HG03135 (cell line): ENCODE results near the gene KAZALD1.

Experiments
- ATAC-seq: cut with Tn5 transposase; IDR thresholded peaks from one replicate; pipeline ENCODE4 v1.9.1; 2021; ENCODE audit warnings: mild to moderate bottlenecking, moderate library complexity; ENCODE audit not compliant: unreplicated experiment

Gene KAZALD1

DNA sequence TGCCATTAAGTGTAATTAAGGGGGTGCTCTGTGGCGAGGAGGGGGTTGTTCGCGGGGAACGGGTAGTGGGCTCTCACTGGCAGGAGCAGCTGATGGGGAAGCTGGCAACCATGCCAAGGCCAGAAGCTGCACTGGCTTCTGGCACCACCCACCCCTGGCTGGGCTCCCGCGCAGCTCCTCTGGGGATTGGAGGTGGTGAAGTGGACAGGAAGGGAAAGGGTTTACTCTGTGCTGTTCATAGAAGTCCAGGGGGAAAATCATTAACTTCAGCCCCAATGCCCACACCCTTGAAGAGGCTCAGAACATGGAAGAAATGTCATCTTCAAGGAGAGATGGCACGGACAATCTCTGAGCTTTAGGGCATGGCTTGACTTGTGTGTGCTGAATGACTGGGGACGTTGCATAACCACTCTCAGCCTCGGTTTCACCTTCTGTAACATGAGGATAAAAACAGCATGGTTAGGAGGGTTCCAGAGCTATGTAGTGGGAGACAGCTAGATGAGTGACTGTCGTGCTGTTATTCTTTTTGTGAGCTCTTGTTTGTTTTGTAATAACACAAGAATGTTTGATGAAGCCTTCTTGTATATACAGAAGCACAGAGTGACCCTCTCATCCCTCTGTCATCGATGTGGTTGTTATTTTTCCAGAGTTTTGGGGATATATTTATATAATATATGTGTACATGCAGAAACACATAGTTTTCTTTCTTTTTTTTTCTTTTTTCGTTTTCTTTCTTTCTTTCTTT is 29.9 kb downstream of the KAZALD1 start:
- no peak for ATAC-seq

DNA sequence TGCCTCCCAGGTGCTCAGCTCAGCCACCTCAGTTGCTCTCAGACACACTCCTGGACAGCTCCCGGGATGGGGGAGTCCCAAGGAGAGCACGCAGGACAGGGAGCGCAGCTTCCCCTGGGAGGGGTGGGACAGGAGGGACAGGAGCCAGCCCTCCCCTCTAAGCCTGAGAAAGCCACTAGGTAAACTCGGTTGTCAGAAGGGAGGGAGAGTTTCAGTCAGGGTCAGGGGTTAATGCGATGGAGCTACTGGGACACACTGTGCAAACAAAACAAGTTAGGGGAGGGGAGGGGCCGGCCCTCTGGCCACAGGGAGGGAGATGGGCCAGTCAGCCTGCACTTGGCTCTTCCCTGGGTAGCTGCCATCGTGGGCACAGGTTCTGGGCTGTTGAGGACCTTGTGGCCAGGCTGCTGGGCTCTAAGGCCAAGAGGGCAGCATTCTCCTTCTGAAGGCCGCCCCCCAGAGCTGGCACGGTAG is 31.1 kb downstream of the KAZALD1 start:
- no peak for ATAC-seq

DNA sequence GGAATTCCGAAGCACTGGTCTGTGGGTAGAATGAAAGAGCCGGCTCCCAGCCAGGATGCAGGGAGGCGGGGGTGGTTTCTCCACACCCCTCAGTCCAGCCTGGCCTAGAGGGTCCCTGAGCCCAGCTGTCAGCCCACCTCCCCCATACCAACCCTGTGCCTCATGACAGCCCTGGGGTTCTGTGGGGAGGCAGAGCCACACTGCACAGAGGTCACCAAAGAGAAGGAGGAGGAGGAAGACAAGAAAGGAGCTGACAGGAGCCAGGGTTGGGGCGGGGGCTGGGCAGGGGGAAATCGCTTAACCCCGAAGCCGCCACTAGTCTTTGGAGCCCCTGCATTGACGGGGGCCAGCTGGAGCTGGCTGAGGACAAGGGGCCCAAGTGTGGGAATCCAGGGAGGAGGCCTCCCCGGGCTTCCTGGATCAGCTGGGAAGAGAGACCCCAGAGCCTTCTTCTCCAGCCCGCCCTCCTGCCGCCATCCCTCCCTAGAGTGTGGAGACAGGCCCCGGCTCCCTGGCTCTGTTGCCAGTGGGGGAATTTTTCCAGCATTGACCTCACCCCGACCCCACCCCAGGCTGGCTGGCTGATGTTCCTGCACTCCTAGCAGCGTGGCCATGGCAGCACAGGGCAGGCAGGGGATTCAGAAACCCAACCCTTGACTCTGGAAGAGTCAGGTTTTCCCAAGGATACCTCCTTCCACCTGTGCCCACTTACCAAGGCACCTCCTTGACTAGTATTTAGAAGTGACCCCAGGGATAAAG is 32.5 kb downstream of the KAZALD1 start:
- no peak for ATAC-seq

DNA sequence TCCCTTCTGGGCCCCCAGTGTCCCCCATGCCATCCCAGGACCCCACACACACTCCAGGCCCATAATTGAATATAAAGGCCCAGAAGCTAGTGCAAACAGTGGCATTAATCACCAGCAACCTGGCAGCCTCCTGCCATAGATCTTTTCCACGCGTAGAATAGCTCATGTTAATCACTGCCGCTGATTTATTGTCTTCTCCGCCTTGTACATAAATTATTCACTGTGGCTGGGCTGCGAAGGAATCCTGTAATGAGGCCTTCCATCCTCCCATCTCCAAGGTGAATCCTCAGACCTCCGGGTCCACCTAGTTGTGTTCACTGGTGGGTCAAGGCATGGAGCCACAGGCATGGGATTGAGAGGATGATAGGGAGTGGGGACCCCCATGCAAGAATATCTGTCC is 33.2 kb downstream of the KAZALD1 start:
- no peak for ATAC-seq

DNA sequence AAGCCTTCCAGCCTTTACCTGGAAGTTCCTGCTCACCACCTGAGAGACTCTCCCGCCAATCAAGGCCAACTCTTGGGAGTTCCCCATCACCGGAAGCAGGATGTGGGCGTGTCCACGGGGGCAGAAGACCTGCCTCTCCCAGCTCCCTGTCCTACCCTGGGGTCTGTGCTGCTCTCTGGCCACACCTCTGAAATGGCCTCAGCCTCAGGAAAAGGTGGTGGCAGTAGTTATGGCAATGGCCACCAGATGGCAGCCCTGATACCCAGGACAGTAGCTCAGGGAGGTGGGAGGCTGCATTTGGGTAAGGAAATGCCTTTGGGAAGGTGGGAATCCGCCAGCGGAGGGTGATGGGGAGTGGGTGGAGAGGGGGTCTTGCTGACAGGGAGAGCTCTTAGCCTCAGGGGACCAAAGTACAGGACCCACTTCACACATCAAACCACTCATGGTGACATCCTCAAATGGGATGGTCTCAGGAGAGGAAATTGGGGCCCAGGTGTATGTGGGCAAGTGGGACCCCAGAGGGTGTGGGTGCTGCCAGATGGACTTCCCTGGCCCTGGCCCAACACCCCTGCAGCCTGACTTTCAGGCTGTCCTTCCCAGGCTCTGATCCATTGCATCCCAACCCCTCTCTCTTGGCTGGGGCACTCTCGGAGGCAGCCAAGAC is 33.9 kb downstream of the KAZALD1 start:
- ATAC-seq: peak; percentile 71

DNA sequence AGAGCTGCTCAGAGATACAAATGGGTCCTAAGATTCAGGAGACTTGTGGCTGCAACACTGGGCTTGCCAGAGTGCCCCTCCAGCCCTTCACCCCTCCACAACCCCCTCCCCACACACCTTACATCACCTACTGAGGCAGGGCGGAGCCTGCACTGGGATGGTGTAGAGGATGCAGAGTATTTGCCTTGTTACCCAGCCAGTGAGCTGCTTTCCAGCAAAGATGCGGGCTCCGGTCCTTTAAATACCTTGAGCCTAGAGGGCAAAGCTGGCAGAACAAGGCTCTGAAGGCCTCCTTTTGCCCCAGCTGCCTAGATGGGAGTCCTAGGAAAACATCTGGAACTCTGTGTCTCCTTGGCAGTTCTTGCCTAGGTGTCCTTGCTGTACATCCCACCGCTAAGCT is 34.6 kb downstream of the KAZALD1 start:
- ATAC-seq: no peak

DNA sequence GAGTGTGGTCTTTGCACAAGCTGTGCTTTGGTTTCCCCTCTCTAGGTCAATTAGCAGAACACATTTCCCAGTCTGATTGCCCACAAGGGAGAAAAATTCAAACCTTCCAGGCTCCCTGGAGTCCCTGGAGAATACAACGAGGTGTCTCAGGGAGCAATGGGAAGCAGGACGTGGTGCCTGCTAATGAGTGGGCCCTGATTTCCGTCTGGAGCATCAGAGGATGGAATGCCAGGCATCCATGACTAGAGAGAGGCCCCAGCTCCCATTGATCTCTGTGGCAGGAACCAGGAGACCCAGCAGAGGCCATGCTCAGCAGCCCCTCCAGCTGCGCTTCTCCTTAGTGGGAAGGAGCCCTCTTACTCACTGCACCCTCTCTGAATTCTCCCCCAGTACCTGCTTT is 36.1 kb downstream of the KAZALD1 start:
- no peak for ATAC-seq

DNA sequence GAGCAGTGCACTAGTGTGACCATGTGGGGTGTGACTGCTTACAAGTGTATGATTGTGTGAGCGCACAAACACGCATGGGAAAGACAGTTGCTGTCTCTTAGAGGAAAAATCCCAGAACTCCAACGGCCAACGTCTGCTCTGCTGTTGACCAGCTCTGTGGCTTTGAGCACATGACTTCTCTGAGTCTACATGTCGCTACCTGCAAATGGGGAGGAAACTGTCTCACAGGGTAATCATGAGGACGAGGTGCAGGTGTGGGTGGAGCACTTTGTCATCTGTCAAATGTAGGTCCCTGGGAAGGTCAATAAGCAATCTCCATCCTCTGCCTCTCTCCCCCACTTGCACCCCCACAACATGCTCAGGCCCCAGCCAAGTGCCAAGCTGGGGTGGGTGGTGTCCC is 38.1 kb downstream of the KAZALD1 start:
- ATAC-seq: no peak

DNA sequence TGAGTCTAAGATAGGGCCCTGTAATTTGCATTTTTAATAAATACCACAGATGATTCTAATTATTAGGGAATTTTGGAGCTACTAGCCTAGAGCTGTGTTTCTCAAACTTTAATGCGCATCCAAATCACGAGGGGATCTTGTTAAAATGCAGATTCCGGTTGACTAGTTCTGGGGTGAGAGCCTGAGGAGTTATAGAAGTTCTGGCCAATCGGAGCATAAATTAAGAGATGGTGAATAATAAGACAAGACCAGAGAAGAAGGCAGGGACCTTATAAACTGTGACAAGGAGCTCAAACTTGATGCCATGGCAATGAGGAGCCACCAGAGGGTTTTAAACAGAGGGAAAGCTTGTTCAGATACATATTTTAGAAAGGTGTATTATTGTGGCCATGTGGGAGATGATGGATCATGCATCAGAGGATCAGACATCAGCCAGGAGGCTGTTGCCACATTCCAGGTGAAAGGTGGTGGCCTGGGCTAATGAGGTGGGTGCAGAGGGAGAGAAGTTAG is 39.6 kb downstream of the KAZALD1 start:
- ATAC-seq: no peak

DNA sequence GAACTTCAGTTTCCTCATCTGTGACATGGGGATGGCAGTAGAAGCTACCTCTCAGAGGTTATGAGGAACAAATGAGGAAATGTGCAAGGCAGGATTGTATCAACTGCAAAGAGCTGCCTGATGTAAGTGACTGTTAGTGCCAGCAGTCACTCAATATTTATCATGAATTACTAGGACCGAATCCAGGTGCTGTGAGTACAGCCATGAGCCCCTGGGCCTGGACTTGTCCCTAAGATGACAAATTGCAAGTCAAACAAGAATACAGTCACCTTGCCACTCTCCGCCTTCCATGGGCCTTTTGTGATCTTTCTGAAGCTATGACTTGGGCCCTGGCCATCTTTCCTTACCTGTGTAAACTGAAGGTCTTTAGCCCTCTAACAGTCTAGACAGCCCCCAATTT is 41.6 kb downstream of the KAZALD1 start:
- ATAC-seq: no peak

DNA sequence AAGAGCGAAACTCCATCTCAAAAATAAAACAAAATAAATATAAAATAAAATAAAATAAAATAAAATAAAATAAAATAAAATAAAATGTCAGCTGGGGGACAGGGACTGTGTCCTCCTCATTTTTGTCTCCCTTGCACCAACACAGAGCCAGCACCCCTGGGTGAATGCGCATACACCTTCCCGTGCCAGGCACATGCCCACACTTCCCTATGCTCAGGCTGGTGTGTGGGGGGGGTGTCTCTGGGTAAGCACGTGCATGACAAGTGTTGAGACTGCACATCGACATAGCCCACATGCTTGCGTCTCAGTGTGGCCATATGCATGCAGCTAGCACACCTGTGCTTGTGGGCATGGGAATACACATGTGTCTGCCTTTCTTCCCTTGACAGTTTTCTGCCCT is 44.6 kb downstream of the KAZALD1 start:
- no peak for ATAC-seq

DNA sequence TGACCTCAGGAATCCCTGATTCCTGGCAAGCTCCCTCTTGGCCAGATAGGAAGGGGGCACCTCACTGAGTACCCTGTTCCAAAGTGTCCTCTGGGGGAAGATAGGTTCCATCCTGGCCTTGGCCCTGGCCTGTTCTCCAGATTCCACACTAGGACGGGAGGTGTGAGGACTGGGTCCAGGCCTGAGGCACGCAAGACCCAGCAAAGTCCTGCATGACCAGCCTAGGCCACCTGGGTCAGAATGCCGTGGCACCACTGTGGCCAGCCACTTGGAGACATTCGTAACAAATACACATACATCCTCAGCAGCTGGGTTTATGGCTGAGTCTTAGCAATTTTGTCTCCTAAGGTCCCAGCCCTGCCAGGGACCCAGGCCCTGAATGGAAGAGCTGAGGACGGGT is 46.0 kb downstream of the KAZALD1 start:
- no peak for ATAC-seq

DNA sequence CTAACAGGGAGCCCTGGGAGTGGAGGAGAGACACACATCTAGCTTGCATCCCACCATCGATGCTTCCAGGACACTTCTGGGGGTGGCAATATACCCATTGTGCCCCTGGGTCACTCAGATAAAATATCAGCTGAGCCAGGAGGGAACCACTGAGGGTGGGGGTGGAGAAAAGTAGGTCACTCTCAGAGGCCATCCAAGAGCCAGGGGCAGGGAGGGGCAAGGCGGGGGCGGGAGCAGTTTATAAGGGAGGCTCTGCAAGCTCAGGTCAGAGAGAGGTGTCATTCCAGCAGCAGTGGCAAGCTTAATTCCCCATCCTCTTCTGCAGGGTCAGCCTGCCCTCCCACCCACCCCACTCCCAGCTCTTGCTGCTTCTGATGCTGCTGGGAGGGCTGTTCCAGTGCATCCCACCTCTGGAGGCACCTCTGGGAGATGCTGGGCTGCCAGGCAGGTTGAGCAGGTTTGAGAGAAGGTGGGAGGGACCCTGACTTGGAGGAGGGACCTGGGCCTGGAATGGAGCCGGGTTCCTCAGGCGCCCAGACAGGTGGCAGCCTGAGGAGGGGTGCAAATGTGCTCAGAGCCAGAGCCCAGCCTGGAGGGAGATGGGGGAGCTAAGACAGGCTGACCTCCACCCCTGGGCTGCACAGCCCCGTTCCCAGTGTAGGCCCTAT is 49.2 kb downstream of the KAZALD1 start:
- ATAC-seq: no peak

DNA sequence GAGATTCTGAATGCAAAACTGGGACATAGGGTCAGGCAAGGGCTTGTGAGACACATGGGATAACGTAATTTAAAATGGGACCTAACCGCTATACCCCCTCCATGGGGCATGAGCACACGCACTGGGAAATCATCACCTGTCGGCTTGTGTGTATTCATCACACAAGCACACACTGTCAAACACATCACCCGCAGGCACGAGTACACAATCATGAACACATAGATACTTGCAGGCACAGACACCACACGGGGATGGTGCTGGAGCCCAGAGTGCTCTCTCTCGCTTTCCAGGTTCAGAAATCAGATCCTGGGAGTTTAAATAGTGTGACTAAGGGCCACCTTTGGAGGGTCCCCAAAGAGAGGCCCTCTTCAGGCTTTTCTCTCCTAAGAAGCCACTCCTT is 49.8 kb downstream of the KAZALD1 start:
- ATAC-seq: no peak

DNA sequence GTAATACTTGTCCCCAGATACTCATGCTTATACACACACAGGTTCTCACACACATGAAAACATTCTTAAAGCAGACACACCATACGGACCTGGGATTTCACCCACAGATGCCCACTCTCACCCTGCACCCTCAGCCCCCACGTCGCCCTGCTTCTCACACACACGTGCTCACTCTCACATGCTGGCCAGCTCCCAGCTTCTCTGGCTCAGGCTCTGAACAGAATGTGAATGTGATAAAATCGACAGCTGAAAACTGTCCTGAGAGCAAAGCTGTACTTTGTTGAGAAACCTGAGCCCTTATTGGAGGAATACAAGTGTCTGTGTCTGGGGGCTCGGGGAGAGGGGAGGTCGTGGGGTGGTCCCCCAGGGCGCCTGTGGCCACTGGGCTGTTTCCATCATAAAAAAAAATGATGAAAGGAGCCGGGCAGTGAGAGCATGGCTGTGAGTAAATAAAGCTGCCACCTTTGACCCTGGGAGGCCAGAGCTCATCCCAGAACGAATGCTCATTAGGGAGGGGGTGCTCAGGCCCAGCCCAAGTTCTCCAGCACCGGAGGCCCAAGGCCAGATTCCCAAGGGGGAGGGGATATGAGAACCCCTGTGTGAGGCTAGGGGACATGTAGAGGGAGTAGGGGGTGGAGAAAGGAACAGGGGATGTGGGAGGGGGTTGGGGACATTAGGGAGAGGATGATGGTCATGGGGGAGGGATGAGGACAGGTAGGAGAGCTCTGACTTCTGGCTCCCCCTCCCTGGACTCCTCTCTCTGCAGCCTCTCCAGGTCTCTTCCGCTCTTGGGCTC is 51.2 kb downstream of the KAZALD1 start:
- no peak for ATAC-seq

DNA sequence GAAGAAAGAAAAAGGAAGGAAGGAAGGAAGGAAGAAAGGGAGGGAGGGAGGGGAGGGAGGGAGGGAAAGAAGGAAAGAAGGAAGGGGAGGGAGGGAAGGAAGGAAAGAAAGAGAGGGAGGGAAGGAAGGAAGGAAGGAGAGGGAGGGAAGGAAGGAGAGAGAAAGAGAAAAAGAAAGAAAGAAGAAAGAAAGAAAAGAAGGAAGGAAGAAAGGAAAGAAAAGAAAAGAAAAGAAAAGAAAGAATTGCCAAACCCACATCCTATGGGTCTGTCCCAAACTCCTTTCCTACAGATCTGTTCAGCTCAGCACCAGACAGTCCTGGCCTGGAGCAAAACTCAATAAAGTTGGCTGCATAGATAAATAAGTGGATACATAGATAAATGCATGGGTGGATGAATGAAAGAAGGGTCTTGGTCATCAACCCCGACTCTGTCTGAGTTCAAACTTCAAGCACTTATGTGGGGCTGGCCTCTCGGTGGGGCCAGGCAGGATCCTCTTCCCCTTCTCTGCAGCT is 52.2 kb downstream of the KAZALD1 start:
- no peak for ATAC-seq

DNA sequence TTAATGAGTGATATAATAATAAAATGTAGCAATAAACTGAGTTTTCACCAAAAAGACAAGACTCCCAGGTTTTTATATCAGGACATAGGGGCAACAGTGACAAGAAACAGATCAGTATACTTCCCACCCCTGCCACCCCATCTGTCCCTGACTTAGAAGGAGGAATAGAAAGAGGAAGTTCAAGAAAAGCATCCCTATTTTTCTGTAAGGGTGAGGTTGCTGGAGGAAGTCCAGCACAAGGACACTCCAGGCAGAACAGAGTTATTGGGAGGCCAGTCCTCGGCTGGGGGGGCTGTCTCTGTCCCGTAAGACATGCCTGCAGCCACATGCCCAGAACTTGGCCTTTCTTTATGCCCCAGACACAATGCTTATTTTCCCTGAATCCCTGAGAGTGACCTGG is 52.9 kb downstream of the KAZALD1 start:
- no peak for ATAC-seq
